Nephron progenitor cell (in vitro differentiated cells): ENCODE data around the gene NEFH.
A peak's percentile ranks its signal among the peaks of the same experiment; 100 is the strongest.

Experiments used
- DNase-seq: peaks from one replicate; pipeline ENCODE4 v3.0.0; 2021
- H3K27ac Mint-ChIP-seq: 2 replicates; pipeline ENCODE4 v1.8.0; 2021; ENCODE audit warnings: mild to moderate bottlenecking, moderate library complexity, mixed read lengths
- H3K27me3 Mint-ChIP-seq: 2 replicates; pipeline ENCODE4 v1.8.0; 2021; ENCODE audit warnings: mild to moderate bottlenecking, low read depth, mixed read lengths; ENCODE audit not compliant: poor library complexity
- H3K36me3 Mint-ChIP-seq: 2 replicates; pipeline ENCODE4 v1.8.0; 2021; ENCODE audit warnings: low read depth, mixed read lengths
- H3K4me1 Mint-ChIP-seq: 2 replicates; pipeline ENCODE4 v1.8.0; 2021; ENCODE audit warnings: mixed read lengths
- H3K4me3 Mint-ChIP-seq: 2 replicates; pipeline ENCODE4 v1.8.0; 2021; ENCODE audit warnings: mild to moderate bottlenecking, moderate library complexity, mixed read lengths
- H3K9me3 Mint-ChIP-seq: 2 replicates; pipeline ENCODE4 v1.8.0; 2021; ENCODE audit warnings: mild to moderate bottlenecking, moderate library complexity, mixed read lengths
- TF ChIP-seq, protein P1 (sequence below): fragments of 200-600 bp; sonication (generic); IDR thresholded peaks from 2 replicates; pipeline ENCODE4 v1.5.0; 2021; ENCODE audit warnings: antibody characterized with exemption

NEFH gene

GRCh38 chr22:29520851-29521250 is 40.8 kb downstream of the NEFH start:
- DNase-seq, result no peak
- H3K4me1 Mint-ChIP-seq, result no peaks in the 10 kb centered on the region
- peaks cover 86% of the 10 kb centered on the region for H3K36me3 Mint-ChIP-seq
- H3K27ac Mint-ChIP-seq, result no peak overlapping the region
- H3K9me3 Mint-ChIP-seq, result no peaks in the 10 kb centered on the region
- H3K27me3 Mint-ChIP-seq, result peaks cover 4% of the 10 kb centered on the region
- H3K4me3 Mint-ChIP-seq, result no peak overlapping the region
- TF ChIP-seq, protein P1, sequence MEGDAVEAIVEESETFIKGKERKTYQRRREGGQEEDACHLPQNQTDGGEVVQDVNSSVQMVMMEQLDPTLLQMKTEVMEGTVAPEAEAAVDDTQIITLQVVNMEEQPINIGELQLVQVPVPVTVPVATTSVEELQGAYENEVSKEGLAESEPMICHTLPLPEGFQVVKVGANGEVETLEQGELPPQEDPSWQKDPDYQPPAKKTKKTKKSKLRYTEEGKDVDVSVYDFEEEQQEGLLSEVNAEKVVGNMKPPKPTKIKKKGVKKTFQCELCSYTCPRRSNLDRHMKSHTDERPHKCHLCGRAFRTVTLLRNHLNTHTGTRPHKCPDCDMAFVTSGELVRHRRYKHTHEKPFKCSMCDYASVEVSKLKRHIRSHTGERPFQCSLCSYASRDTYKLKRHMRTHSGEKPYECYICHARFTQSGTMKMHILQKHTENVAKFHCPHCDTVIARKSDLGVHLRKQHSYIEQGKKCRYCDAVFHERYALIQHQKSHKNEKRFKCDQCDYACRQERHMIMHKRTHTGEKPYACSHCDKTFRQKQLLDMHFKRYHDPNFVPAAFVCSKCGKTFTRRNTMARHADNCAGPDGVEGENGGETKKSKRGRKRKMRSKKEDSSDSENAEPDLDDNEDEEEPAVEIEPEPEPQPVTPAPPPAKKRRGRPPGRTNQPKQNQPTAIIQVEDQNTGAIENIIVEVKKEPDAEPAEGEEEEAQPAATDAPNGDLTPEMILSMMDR, result no peak

- Mint-ChIP-seq H3K36me3 (peaks cover 86% of the 10 kb centered on the region), H3K4me1 (no peaks in the 10 kb centered on the region), H3K27ac (no peak overlapping the region), H3K4me3 (no peak overlapping the region), H3K27me3 (peaks cover 4% of the 10 kb centered on the region), H3K9me3 (no peaks in the 10 kb centered on the region)
- no peak for DNase-seq
- TF ChIP-seq, protein P1, result no peak
These were observed 41.5 kb downstream of the NEFH start for GRCh38 chr22:29521526-29521925.

GRCh38 chr22:29523761-29524160 is 43.7 kb downstream of the NEFH start:
- Mint-ChIP-seq H3K4me3 (no peak overlapping the region), H3K36me3 (peaks cover 82% of the 10 kb centered on the region), H3K9me3 (no peaks in the 10 kb centered on the region), H3K4me1 (no peaks in the 10 kb centered on the region), H3K27me3 (peaks cover 4% of the 10 kb centered on the region), H3K27ac (no peak overlapping the region)
- DNase-seq, result no peak
- TF ChIP-seq, protein P1, result no peak

- Mint-ChIP-seq H3K9me3 (no peaks in the 10 kb centered on the region), H3K4me1 (no peaks in the 10 kb centered on the region), H3K36me3 (peaks cover 77% of the 10 kb centered on the region), H3K27ac (no peak overlapping the region), H3K4me3 (no peak overlapping the region), H3K27me3 (peaks cover 4% of the 10 kb centered on the region)
- TF ChIP-seq, protein P1, result peak; percentile 17
- DNase-seq, result peak; percentile 18
These were observed 44.6 kb downstream of the NEFH start for GRCh38 chr22:29524442-29525191.

DNA sequence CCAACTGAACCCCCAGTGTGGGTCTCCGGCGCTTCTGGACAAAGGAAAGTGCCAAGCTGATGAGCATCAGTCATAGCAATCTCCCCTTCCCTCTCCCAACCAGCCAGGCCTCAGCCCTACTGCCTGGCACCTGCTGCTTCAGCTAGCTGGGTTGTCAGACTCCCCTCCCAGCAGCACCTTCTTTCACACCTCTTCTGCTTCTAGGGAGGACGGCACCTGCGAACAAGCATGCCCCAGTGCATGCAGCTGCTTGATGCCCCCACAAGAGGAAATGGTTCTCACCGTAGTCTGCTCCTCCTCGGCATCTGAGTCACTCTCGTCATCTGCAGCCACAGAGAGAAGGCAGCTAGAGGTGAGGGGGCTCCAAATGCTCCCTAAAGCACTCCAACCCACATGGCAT is 48.1 kb downstream of the NEFH start:
- Mint-ChIP-seq H3K27me3 (peaks cover 4% of the 10 kb centered on the region), H3K4me3 (no peak overlapping the region), H3K9me3 (no peaks in the 10 kb centered on the region), H3K36me3 (peaks cover 59% of the 10 kb centered on the region), H3K4me1 (no peaks in the 10 kb centered on the region), H3K27ac (no peak overlapping the region)
- no peak for DNase-seq
- TF ChIP-seq, protein P1, result no peak

GRCh38 chr22:29530716-29531115 is 50.7 kb downstream of the NEFH start:
- TF ChIP-seq, protein P1, result no peak
- peaks cover 59% of the 10 kb centered on the region for H3K36me3 Mint-ChIP-seq
- no peak for DNase-seq
- H3K27ac Mint-ChIP-seq, result no peak overlapping the region
- no peaks in the 10 kb centered on the region for H3K4me1 Mint-ChIP-seq
- no peaks in the 10 kb centered on the region for H3K27me3 Mint-ChIP-seq
- H3K9me3 Mint-ChIP-seq, result peaks cover 4% of the 10 kb centered on the region
- no peak overlapping the region for H3K4me3 Mint-ChIP-seq
